H9 (cell line): ENCODE measurements around the gene UBE2E3. TPM values are rescaled to one million over a fixed set of nuclear protein-coding genes. Genes with fewer than 3 reads are reported as not detected.

Experiments used
- DNase-seq: peaks from one replicate; pipeline ENCODE4 v3.0.0-alpha.2; 2017
- H2AFZ ChIP-seq: one replicate; pipeline ENCODE4 v1.6.1; 2013; ENCODE audit warnings: mild to moderate bottlenecking, low read length, control low read depth, moderate library complexity
- H2AK5ac ChIP-seq: 2 replicates; pipeline ENCODE4 v1.6.1; 2013; ENCODE audit warnings: low read length, control low read depth, mixed read lengths; ENCODE audit not compliant: insufficient read length
- H2BK120ac ChIP-seq: one replicate; pipeline ENCODE4 v1.6.1; 2013; ENCODE audit warnings: low read depth, mild to moderate bottlenecking, low read length, control low read depth, inconsistent platforms; ENCODE audit not compliant: poor library complexity, severe bottlenecking
- H2BK12ac ChIP-seq: 2 replicates; pipeline ENCODE4 v1.6.1; 2013; ENCODE audit warnings: low read length, control low read depth, mixed read lengths, low read depth; ENCODE audit not compliant: insufficient read length
- H2BK15ac ChIP-seq: 2 replicates; pipeline ENCODE4 v1.6.1; 2013; ENCODE audit warnings: low read depth, low read length, control low read depth
- H2BK20ac ChIP-seq: one replicate; pipeline ENCODE4 v1.6.1; 2013; ENCODE audit warnings: low read depth, mild to moderate bottlenecking, low read length, control low read depth, inconsistent platforms; ENCODE audit not compliant: poor library complexity, severe bottlenecking
- H2BK5ac ChIP-seq: 2 replicates; pipeline ENCODE4 v1.6.1; 2013; ENCODE audit warnings: low read length, control low read depth, mixed read lengths; ENCODE audit not compliant: insufficient read length
- H3K14ac ChIP-seq: 2 replicates; pipeline ENCODE4 v1.6.1; 2013; ENCODE audit warnings: low read length, control low read depth; ENCODE audit not compliant: insufficient read depth
- H3K18ac ChIP-seq: 2 replicates; pipeline ENCODE4 v1.6.1; 2013; ENCODE audit warnings: low read depth, mild to moderate bottlenecking, mixed read lengths, low read length, control low read depth; ENCODE audit not compliant: insufficient read length
- H3K23ac ChIP-seq: 2 replicates; pipeline ENCODE4 v1.6.1; 2013; ENCODE audit warnings: low read length, control low read depth, mixed read lengths, low read depth; ENCODE audit not compliant: insufficient read length
- H3K23me2 ChIP-seq: 2 replicates; pipeline ENCODE4 v1.6.1; 2013; ENCODE audit warnings: low read depth, mild to moderate bottlenecking, mixed read lengths, low read length, control low read depth; ENCODE audit not compliant: insufficient read length, poor library complexity, severe bottlenecking
- H3K27ac ChIP-seq: 2 replicates; pipeline ENCODE4 v1.5.1; 2013; ENCODE audit warnings: low read length, control low read depth, mixed read lengths, low read depth; ENCODE audit not compliant: insufficient read length
- H3K27me3 ChIP-seq: 2 replicates; pipeline ENCODE4 v1.6.1; 2013; ENCODE audit warnings: low read length, control low read depth, inconsistent platforms; ENCODE audit not compliant: insufficient read depth
- H3K4ac ChIP-seq: 2 replicates; pipeline ENCODE4 v1.6.1; 2013; ENCODE audit warnings: low read depth, mild to moderate bottlenecking, control low read depth, inconsistent platforms, low read length, moderate library complexity
- H3K4me1 ChIP-seq: 2 replicates; pipeline ENCODE4 v1.6.1; 2013; ENCODE audit warnings: low read length, control low read depth, inconsistent platforms; ENCODE audit not compliant: insufficient read depth
- H3K4me2 ChIP-seq: 2 replicates; pipeline ENCODE4 v1.6.1; 2013; ENCODE audit warnings: low read length, control low read depth, mixed read lengths; ENCODE audit not compliant: insufficient read length, insufficient read depth
- H3K56ac ChIP-seq: 2 replicates; pipeline ENCODE4 v1.6.1; 2013; ENCODE audit warnings: low read depth, mild to moderate bottlenecking, mixed read lengths, low read length, control low read depth; ENCODE audit not compliant: insufficient read length
- H3K79me1 ChIP-seq: 2 replicates; pipeline ENCODE4 v1.6.1; 2013; ENCODE audit warnings: low read depth, mild to moderate bottlenecking, moderate library complexity, low read length, control low read depth, inconsistent platforms; ENCODE audit not compliant: insufficient read depth, poor library complexity, severe bottlenecking
- H3K79me2 ChIP-seq: 2 replicates; pipeline ENCODE4 v1.6.1; 2013; ENCODE audit warnings: low read length, control low read depth, inconsistent platforms; ENCODE audit not compliant: insufficient read depth
- H3K9ac ChIP-seq: 2 replicates; pipeline ENCODE4 v1.6.1; 2013; ENCODE audit warnings: low read length, control low read depth, mixed read lengths; ENCODE audit not compliant: insufficient read length; ENCODE audit errors: extremely low read depth
- H3K9me3 ChIP-seq: one replicate; pipeline ENCODE4 v1.6.1; 2013; ENCODE audit warnings: low read depth, low read length, inconsistent platforms; ENCODE audit not compliant: control insufficient read depth
- H3T11ph ChIP-seq: one replicate; pipeline ENCODE4 v1.6.1; 2013; ENCODE audit warnings: mild to moderate bottlenecking, low read length, control low read depth, inconsistent platforms
- H4K20me1 ChIP-seq: one replicate; pipeline ENCODE4 v1.6.1; 2013; ENCODE audit not compliant: control insufficient read depth, insufficient read length, insufficient read depth
- H4K5ac ChIP-seq: 2 replicates; pipeline ENCODE4 v1.6.1; 2013; ENCODE audit warnings: low read depth, mild to moderate bottlenecking, mixed read lengths, low read length, control low read depth; ENCODE audit not compliant: insufficient read length
- H4K8ac ChIP-seq: replicated peaks from 2 replicates; pipeline ENCODE4 v1.6.1; 2013; ENCODE audit warnings: low read length, control low read depth, mixed read lengths, low read depth; ENCODE audit not compliant: insufficient read length
- H4K91ac ChIP-seq: 2 replicates; pipeline ENCODE4 v1.6.1; 2013; ENCODE audit warnings: low read depth, mild to moderate bottlenecking, moderate library complexity, mixed read lengths, low read length, control low read depth; ENCODE audit not compliant: insufficient read length
- H3K27ac Mint-ChIP-seq, 3 experiments: 2 replicates in 2 of 3; 3 replicates in 1 of 3; pipeline ENCODE4 v1.8.0; 2020 to 2021; ENCODE audit warnings: mixed read lengths in 3 of 3, mild to moderate bottlenecking in 1 of 3, moderate library complexity in 1 of 3
- H3K27me3 Mint-ChIP-seq: 2 replicates; pipeline ENCODE4 v1.8.0; 2021; ENCODE audit warnings: low read depth, mild to moderate bottlenecking, moderate library complexity, mixed read lengths
- H3K36me3 Mint-ChIP-seq, 3 experiments: 2 replicates in 2 of 3; 3 replicates in 1 of 3; pipeline ENCODE4 v1.8.0; 2020 to 2021; ENCODE audit warnings: low read depth in 3 of 3, mixed read lengths in 3 of 3; ENCODE audit not compliant: insufficient read depth in 1 of 3
- H3K4me1 Mint-ChIP-seq, 2 experiments: 2 replicates each; pipeline ENCODE4 v1.8.0; 2020; ENCODE audit warnings: mixed read lengths in 2 of 2
- H3K4me3 Mint-ChIP-seq, 2 experiments: 2 replicates in 1 of 2; 3 replicates in 1 of 2; pipeline ENCODE4 v1.8.0; 2020 to 2021; ENCODE audit warnings: mild to moderate bottlenecking in 2 of 2, mixed read lengths in 2 of 2, moderate library complexity in 1 of 2
- H3K9me3 Mint-ChIP-seq, 2 experiments: 2 replicates in 1 of 2; 3 replicates in 1 of 2; pipeline ENCODE4 v1.8.0; 2020; ENCODE audit warnings: mild to moderate bottlenecking in 2 of 2, mixed read lengths in 2 of 2, moderate library complexity in 1 of 2
- WGBS: extraction: QIAGEN DNeasy Blood & Tissue Kit; methylation state at CpG from one replicate; pipeline ENCODE4 v1.1.7; 2013; ENCODE audit warnings: missing lambda C conversion rate, low lambda C conversion rate, mixed read lengths; ENCODE audit not compliant: insufficient read length; ENCODE audit errors: extremely low coverage; 5-methylcytosine and 5-hydroxymethylcytosine counted together
- total RNA-seq: library from RNA; stranded (reverse); gene quantifications from 2 replicates; pipeline ENCODE4 v1.2.1, GENCODE V29; 2021
- TF ChIP-seq, protein P1 (sequence below): fragments of 200-600 bp; sonication (generic); conservative IDR thresholded peaks from 3 replicates; pipeline ENCODE4 v1.8.0; 2021; ENCODE audit warnings: antibody characterized with exemption, mild to moderate bottlenecking

UBE2E3 gene
- total RNA-seq, 1 experiment from 2014 or later: 89.1 TPM

DNA sequence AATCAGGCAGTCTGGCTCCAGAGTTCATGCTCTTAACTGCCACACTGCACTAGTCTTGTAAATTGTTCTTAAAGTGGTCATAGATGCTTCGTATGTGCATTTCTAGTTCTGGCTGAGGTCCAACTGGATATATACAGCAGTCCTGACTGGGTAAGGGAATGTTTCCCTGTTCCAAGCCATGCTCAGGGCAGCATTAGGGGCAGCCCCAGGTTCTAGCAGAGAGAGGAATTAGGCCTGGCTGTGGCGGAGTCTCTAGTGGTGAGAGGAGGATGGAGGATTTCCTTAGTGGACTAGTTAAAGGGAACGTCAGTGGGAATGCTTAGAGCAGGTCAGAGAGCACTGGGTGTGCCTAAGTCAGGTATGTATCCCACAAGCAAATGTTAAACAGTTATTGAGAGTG lies 28.0 kb downstream of the UBE2E3 start:
- Histone ChIP-seq H2BK5ac (no peak overlapping the region), H3K27ac (no peak overlapping the region), H3K9ac (no peak overlapping the region), H3T11ph (no peak overlapping the region), H4K8ac (no peak overlapping the region), H4K20me1 (no peaks in the 10 kb centered on the region), H2BK20ac (no peak overlapping the region), H2BK120ac (no peak overlapping the region), H3K4me1 (no peaks in the 10 kb centered on the region), H3K56ac (no peak overlapping the region), H3K18ac (no peak overlapping the region), H2BK15ac (no peak overlapping the region), H3K23me2 (no peaks in the 10 kb centered on the region), H3K79me1 (peaks cover 6% of the 10 kb centered on the region), H2BK12ac (no peak overlapping the region), H2AK5ac (no peak overlapping the region), H4K91ac (no peak overlapping the region), H3K79me2 (peaks cover 9% of the 10 kb centered on the region; the same call in 1 of the 2 replicates), H3K27me3 (no peaks in the 10 kb centered on the region), H3K23ac (no peak overlapping the region), H3K9me3 (no peaks in the 10 kb centered on the region), H3K4ac (no peak overlapping the region), H3K4me2 (no peak overlapping the region), H2AFZ (no peak overlapping the region), H3K14ac (no peak overlapping the region), H4K5ac (no peak overlapping the region)
- no CpG with 5 or more reads among the region's 3 CpGs for WGBS
- Mint-ChIP-seq H3K27ac (peak overlapping the region in 2 of 3 experiments; percentile 31 to 50; a peak in 4 of 7 replicates), H3K4me1 (peaks cover 16 to 22% of the 10 kb centered on the region in 2 experiments), H3K4me3 (no peak overlapping the region), H3K27me3 (no peaks in the 10 kb centered on the region), H3K9me3 (no peaks in the 10 kb centered on the region), H3K36me3 (peaks cover 0 to 5% (median 2%) of the 10 kb centered on the region in 3 experiments; a peak in 4 of 7 replicates)
- no peak for DNase-seq
- TF ChIP-seq, protein P1, sequence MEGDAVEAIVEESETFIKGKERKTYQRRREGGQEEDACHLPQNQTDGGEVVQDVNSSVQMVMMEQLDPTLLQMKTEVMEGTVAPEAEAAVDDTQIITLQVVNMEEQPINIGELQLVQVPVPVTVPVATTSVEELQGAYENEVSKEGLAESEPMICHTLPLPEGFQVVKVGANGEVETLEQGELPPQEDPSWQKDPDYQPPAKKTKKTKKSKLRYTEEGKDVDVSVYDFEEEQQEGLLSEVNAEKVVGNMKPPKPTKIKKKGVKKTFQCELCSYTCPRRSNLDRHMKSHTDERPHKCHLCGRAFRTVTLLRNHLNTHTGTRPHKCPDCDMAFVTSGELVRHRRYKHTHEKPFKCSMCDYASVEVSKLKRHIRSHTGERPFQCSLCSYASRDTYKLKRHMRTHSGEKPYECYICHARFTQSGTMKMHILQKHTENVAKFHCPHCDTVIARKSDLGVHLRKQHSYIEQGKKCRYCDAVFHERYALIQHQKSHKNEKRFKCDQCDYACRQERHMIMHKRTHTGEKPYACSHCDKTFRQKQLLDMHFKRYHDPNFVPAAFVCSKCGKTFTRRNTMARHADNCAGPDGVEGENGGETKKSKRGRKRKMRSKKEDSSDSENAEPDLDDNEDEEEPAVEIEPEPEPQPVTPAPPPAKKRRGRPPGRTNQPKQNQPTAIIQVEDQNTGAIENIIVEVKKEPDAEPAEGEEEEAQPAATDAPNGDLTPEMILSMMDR: no peak
